ENCODE results near the gene PDE6H. TPM values are rescaled to one million over a fixed set of nuclear protein-coding genes. Genes with fewer than 3 reads are reported as not detected.

Gene PDE6H
- total RNA-seq, 2 experiments from 2014 or later: 0.40 TPM; not detected in 1

DNA sequence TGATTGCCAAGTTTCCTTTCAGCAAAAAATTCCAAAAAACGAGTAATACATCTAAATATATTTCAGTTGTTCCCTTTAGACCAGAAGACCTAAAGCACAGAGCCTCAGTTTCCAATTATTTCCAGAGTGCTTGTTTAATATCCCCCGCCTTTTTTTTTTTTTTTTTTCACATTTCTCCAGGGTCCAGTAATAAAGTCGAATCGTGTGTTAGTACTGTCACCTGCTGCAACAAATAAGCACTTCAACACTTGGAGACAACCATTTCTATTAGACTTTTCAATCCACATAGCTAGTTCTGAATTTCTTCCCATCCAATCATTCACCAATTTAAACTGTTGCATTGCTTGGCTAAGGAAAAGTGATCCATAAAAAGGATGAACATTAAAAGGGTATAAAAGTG is 13.6 kb downstream of the PDE6H start:
- peaks cover 2% of the 10 kb centered on the region for H3K27me3 Mint-ChIP-seq (ENCODE audit: low read depth)
- no peak for DNase-seq
- ChIA-PET POLR2A (no interaction called here), CTCF (interaction anchor here (0.7 to 2.8 kb wide), 5 partner anchors 13 to 211 kb away, joined by 4 to 10 read pairs (median 4); partner anchors contain the start of gene PDE6H)
- no peak overlapping the region for H3K27ac Mint-ChIP-seq
- peaks cover 5% of the 10 kb centered on the region for H3K36me3 Mint-ChIP-seq (ENCODE audit: low read depth)
- ATAC-seq: no peak
- H3K4me1 Mint-ChIP-seq (ENCODE audit: low read depth): peaks cover 30% of the 10 kb centered on the region
- H3K4me3 Mint-ChIP-seq: no peak overlapping the region
- H3K9me3 Mint-ChIP-seq (ENCODE audit: insufficient read depth): peaks cover 6% of the 10 kb centered on the region

DNA sequence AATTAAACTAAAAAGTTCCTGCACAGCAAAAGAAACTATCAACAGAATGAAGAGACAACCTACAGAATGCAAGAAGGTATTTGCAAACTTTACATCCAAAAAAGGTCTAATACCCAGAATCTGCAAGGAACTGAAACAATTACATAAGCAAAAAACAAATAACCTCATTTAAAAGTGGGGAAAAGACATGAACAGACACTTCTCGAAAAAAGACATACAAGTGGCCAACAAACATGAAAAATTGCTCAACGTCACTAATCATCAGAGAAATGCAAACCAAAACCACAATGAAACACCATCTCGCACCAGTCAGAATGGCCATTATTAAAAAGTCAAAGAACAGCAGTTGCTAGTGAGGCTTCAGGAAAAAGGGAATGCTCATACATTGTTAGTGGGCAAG is 15.2 kb downstream of the PDE6H start:
- CTCF ChIA-PET: interaction anchor here (1.6 kb wide), 1 partner anchor 51 kb away, joined by 4 read pairs; no protein-coding TSS in a partner anchor

DNA sequence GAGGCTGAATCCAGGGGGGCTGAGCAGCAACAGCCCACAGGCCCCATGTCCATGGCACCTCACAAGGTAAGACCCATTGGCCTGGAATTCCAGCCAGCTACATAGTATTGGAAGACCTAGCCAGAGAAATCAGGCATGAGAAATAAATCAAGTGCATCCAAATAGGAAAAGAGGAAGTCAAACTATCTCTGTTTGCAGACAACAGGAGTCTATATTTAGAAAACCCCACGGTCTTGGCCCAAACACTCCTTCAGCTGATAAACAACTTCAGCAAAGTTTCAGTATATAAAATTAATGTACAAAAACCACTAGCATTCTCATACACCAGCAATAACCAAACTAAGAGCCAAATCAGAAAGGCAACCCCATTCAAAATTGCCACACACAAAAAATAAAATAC is 16.9 kb downstream of the PDE6H start:
- H3K27me3 Mint-ChIP-seq (ENCODE audit: low read depth): peaks cover 2% of the 10 kb centered on the region
- DNase-seq (no peak), ATAC-seq (no peak)
- ChIA-PET CTCF (interaction anchor here (1.6 kb wide), 1 partner anchor 144 kb away, joined by 5 read pairs; no protein-coding TSS in a partner anchor), POLR2A (interaction anchor here (1.1 kb wide), 1 partner anchor 34 kb away, joined by 3 read pairs; no protein-coding TSS in a partner anchor)
- H3K9me3 Mint-ChIP-seq (ENCODE audit: insufficient read depth): peaks cover 7% of the 10 kb centered on the region
- no peak overlapping the region for H3K4me3 Mint-ChIP-seq
- peaks cover 24% of the 10 kb centered on the region for H3K4me1 Mint-ChIP-seq (ENCODE audit: low read depth)
- no peak overlapping the region for H3K27ac Mint-ChIP-seq
- peaks cover 5% of the 10 kb centered on the region for H3K36me3 Mint-ChIP-seq (ENCODE audit: low read depth)

More for the DNA sequence above, 15.2 kb downstream of the PDE6H start:
- Mint-ChIP-seq H3K36me3 (ENCODE audit: low read depth) (peaks cover 5% of the 10 kb centered on the region), H3K4me3 (no peak overlapping the region), H3K27ac (no peak overlapping the region), H3K4me1 (ENCODE audit: low read depth) (peaks cover 20% of the 10 kb centered on the region), H3K9me3 (ENCODE audit: insufficient read depth) (peaks cover 7% of the 10 kb centered on the region), H3K27me3 (ENCODE audit: low read depth) (peaks cover 2% of the 10 kb centered on the region)
- ATAC-seq (no peak), DNase-seq (no peak)
- POLR2A ChIA-PET: no interaction called here

DNA sequence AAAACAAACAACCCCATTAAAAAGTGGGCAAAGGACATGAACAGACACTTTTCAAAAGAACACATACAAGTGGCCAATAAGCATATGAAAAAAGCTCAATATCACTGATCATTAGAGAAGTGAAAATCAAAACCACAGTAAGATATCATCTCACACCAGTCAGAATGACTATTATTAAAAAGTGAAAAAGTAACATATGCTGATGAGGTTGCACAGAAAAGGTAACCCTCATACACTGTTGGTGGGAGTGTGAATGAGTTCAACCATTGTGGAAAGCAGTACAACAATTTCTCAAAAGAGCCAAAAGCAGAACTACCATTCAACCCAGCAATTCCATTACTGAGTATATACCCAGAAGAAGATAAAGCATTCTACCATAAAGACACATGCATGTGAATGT is 18.2 kb downstream of the PDE6H start:
- ChIA-PET POLR2A (interaction anchor here (0.9 kb wide), 1 partner anchor 29 kb away, joined by 4 read pairs; the partner anchor contains the start of gene ARHGDIB), CTCF (interaction anchor here (0.8 to 1.4 kb wide), 3 partner anchors 11 to 267 kb away, joined by 3 to 5 read pairs (median 3); a partner anchor contains a TSS)
- no peak for DNase-seq
- Mint-ChIP-seq H3K27ac (no peak overlapping the region), H3K36me3 (ENCODE audit: low read depth) (peaks cover 5% of the 10 kb centered on the region), H3K9me3 (ENCODE audit: insufficient read depth) (peaks cover 7% of the 10 kb centered on the region), H3K27me3 (ENCODE audit: low read depth) (peaks cover 2% of the 10 kb centered on the region), H3K4me1 (ENCODE audit: low read depth) (peaks cover 32% of the 10 kb centered on the region), H3K4me3 (no peak overlapping the region)
- no peak for ATAC-seq

DNA sequence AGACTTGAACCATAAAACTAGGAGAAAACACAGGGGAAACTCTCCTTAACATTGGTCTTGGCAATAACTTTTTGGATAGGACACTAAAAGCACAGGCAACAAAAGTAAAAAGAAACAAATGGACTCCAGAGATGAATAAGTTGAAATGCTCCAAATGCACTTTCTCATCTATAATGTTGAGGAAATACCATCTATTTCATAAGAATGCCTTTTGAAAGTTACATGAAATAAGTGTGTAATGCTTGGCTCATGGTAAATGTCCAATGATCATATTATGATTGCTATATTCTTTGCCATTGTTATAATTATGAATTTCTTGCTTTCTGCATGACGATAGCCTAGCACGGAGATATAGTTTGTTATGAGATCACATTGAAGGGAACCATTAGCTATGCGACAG is 19.8 kb downstream of the PDE6H start:
- Mint-ChIP-seq H3K9me3 (ENCODE audit: insufficient read depth) (peaks cover 7% of the 10 kb centered on the region), H3K4me3 (no peak overlapping the region), H3K27me3 (ENCODE audit: low read depth) (peaks cover 5% of the 10 kb centered on the region), H3K27ac (no peak overlapping the region), H3K4me1 (ENCODE audit: low read depth) (peaks cover 32% of the 10 kb centered on the region), H3K36me3 (ENCODE audit: low read depth) (peaks cover 5% of the 10 kb centered on the region)
- ChIA-PET CTCF (interaction anchor here (1.0 to 6.4 kb wide), 4 partner anchors 30 to 269 kb away, joined by 4 to 89 read pairs (median 14); partner anchors contain the start of genes ARHGDIB and ERP27), POLR2A (interaction anchor here (1.7 kb wide), 1 partner anchor 31 kb away, joined by 4 read pairs; the partner anchor contains the start of gene ARHGDIB)
- DNase-seq: no peak
- ATAC-seq: no peak

DNA sequence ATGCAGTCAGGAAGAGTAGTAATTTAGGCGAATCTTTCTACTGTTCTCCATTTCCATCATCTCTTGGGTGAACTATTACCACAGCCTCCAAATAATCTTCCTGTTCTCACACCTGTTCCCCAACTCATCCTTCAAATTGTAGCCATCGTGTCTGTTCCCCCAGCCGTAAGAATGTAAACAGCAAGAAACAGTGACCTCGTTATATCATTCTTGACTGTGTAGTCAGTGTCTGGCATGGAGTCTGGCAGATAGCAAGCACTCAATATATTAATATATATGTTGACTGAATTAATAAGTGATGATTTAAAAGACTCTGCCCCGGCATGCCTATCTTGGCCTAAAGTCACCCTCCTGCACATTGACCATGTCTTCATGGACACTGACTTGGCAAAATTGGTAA is 20.3 kb downstream of the PDE6H start:
- ATAC-seq (no peak), DNase-seq (no peak)
- Mint-ChIP-seq H3K9me3 (ENCODE audit: insufficient read depth) (peaks cover 7% of the 10 kb centered on the region), H3K27me3 (ENCODE audit: low read depth) (peaks cover 7% of the 10 kb centered on the region), H3K36me3 (ENCODE audit: low read depth) (peaks cover 5% of the 10 kb centered on the region), H3K4me3 (no peak overlapping the region), H3K4me1 (ENCODE audit: low read depth) (peaks cover 32% of the 10 kb centered on the region), H3K27ac (no peak overlapping the region)
- ChIA-PET CTCF (interaction anchor here (1.0 to 6.4 kb wide), 4 partner anchors 31 to 269 kb away, joined by 4 to 89 read pairs (median 14); partner anchors contain the start of genes ARHGDIB and ERP27), POLR2A (interaction anchor here (1.7 kb wide), 1 partner anchor 31 kb away, joined by 4 read pairs; the partner anchor contains the start of gene ARHGDIB)

DNA sequence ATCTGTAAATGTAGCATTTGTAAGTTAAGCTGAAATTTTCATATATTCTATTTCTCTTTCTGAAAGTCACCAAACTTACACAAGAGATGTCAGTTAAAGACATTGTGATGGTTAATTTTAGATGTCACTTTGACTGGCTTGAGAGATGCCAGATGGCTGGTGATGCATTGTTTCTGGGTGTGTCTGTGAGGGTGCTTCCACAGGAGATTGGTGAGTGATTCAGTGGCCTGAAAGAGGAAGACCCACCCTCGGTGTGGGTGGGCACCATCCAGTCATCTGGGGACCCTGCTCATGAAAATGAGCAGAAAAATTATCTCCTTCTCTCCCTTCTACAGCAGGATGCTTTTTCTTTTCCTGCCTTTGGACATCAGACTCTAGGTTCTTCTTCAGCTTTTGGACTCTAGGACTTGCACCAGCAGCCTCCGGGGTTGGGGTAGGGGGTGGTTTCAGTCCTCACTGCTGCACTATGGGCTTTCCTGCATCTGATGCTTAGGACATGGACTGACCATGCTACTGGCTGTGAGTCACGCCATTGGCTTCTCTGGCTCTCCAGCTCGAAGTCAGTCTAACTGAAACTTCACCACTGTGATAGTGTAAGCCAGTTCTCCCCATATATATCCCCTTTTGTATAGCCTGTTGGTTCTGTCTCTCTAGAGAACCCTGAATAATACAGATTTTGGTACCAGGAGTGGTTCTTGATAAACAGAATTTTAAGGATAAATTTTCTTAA is 20.9 kb downstream of the PDE6H start:
- Mint-ChIP-seq H3K4me3 (no peak overlapping the region), H3K27ac (peak overlapping the region; percentile 9), H3K9me3 (ENCODE audit: insufficient read depth) (peaks cover 7% of the 10 kb centered on the region), H3K36me3 (ENCODE audit: low read depth) (peaks cover 5% of the 10 kb centered on the region), H3K27me3 (ENCODE audit: low read depth) (peaks cover 10% of the 10 kb centered on the region), H3K4me1 (ENCODE audit: low read depth) (peaks cover 32% of the 10 kb centered on the region)
- ATAC-seq (peak; percentile 38), DNase-seq (no peak)
- CTCF ChIA-PET: interaction anchor here (1.0 to 6.4 kb wide), 10 partner anchors 14 to 270 kb away, joined by 3 to 89 read pairs (median 11); partner anchors contain the start of genes ARHGDIB and ERP27
- POLR2A ChIA-PET: interaction anchor here (0.8 to 1.7 kb wide), 2 partner anchors 32 to 223 kb away, joined by 3 to 4 read pairs; partner anchors contain the start of gene ARHGDIB

DNA sequence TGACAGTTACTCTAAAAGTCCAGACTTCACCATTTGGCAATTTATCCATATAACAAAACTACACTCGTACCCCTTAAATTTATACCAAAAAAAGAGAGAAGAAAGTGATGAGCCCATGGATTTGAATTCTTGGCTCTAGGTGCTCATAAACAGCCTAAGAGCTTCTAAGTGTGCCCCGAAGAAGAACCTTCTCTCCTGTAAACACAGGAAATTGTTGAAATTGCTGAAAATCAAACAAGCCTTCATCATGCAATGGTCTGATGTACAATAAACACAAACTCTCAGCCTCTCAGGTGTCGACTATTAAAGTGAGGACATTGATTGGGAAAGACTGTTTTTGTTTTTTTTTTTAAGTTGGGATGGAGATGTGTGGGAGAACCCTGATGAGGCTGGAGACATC is 21.8 kb downstream of the PDE6H start:
- H3K4me1 Mint-ChIP-seq (ENCODE audit: low read depth): peaks cover 30% of the 10 kb centered on the region
- POLR2A ChIA-PET: interaction anchor here (1.2 to 1.9 kb wide), 3 partner anchors 32 to 224 kb away, joined by 4 to 15 read pairs (median 11); partner anchors contain the start of gene ARHGDIB
- H3K27me3 Mint-ChIP-seq (ENCODE audit: low read depth): peaks cover 13% of the 10 kb centered on the region
- ATAC-seq (no peak), DNase-seq (no peak)
- no peak overlapping the region for H3K4me3 Mint-ChIP-seq
- peaks cover 5% of the 10 kb centered on the region for H3K36me3 Mint-ChIP-seq (ENCODE audit: low read depth)
- peak overlapping the region; percentile 27 for H3K27ac Mint-ChIP-seq
- H3K9me3 Mint-ChIP-seq (ENCODE audit: insufficient read depth): peaks cover 7% of the 10 kb centered on the region
- CTCF ChIA-PET: interaction anchor here (0.9 to 6.4 kb wide), 27 partner anchors 13 to 271 kb away, joined by 3 to 89 read pairs (median 6); partner anchors contain the start of genes ARHGDIB, C12orf60, ERP27 and RERG

DNA sequence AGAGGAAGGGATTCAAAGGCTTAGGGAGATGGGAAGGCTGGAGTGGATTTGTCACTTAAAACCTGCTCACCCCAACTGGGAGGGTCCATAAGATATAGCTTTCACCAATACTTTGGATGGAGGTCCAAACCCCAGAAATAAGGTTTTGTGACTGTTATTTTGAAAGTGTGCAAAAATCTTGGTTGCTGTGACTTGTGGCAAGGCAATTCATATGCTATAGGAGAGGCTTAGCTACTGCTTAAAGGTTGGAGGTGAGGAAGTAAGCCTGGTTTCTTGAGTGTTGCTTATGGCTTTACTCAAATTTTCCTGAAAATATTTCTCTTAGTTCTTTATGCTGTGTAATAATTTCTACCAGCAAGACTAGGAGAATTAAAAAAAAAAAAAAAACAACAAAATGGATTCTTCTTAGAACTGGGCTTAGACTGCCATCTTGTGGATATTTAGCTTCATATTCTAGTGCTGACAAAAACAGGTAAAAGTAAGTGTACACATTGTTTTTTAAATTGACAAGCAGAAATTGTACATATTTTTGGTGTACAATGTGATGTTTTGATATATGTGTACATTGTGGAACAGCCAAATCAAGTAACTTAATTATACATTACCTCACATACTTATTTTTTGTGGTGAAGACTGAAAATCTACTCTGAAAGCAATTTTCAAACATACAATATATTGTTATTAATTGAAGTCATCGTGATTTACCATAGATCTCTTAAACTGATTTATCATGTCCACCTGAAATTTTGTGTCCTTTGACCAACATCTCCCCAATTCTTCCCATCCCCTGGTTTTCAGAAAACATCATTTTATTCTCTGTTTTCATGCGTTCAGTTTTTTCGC is 23.0 kb downstream of the PDE6H start:
- peaks cover 7% of the 10 kb centered on the region for H3K9me3 Mint-ChIP-seq (ENCODE audit: insufficient read depth)
- H3K27me3 Mint-ChIP-seq (ENCODE audit: low read depth): peaks cover 19% of the 10 kb centered on the region
- H3K27ac Mint-ChIP-seq: peak overlapping the region; percentile 37
- H3K36me3 Mint-ChIP-seq (ENCODE audit: low read depth): peaks cover 5% of the 10 kb centered on the region
- no peak overlapping the region for H3K4me3 Mint-ChIP-seq
- ATAC-seq (peak; percentile 63), DNase-seq (no peak)
- CTCF ChIA-PET: interaction anchor here (0.7 to 6.4 kb wide), 39 partner anchors 11 to 367 kb away, joined by 3 to 89 read pairs (median 6); partner anchors contain the start of genes ARHGDIB, ART4, C12orf60 and ERP27
- POLR2A ChIA-PET: interaction anchor here (1.2 to 1.9 kb wide), 4 partner anchors 34 to 225 kb away, joined by 3 to 15 read pairs (median 8); partner anchors contain the start of gene ARHGDIB
- H3K4me1 Mint-ChIP-seq (ENCODE audit: low read depth): peaks cover 30% of the 10 kb centered on the region

DNA sequence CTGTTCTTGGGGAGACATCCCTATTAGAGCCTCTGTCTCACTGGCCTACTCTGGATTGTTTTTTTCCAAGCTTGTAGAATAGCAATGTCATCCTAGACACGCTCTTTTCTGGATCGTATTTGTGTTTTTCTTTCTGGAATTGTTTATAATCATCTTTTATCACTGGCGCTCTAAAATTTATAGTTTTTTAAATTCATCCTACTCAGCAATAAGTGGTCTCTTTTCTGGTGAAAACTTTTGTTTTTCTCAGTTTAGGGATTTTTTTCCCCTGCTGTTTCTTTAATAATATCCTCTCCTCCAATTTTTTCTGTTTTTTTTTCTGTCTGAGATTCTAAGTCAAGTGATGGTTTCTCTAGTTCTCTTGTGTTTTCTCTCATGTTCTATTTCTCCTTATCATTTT is 25.2 kb downstream of the PDE6H start:
- ATAC-seq (no peak), DNase-seq (no peak)
- ChIA-PET CTCF (interaction anchor here (6.4 kb wide), 1 partner anchor 151 kb away, joined by 89 read pairs; no protein-coding TSS in a partner anchor), POLR2A (no interaction called here)
- H3K27ac Mint-ChIP-seq: no peak overlapping the region
- no peaks in the 10 kb centered on the region for H3K9me3 Mint-ChIP-seq (ENCODE audit: insufficient read depth)
- H3K36me3 Mint-ChIP-seq (ENCODE audit: low read depth): no peaks in the 10 kb centered on the region
- no peak overlapping the region for H3K4me3 Mint-ChIP-seq
- H3K4me1 Mint-ChIP-seq (ENCODE audit: low read depth): peaks cover 27% of the 10 kb centered on the region
- H3K27me3 Mint-ChIP-seq (ENCODE audit: low read depth): peaks cover 26% of the 10 kb centered on the region

Data from activated CD8-positive, alpha-beta T cell treated with anti-CD3 and anti-CD28 coated beads, Interleukin-2, amount 10 ng/mL, durations not matched to agents 7 days and 5 days (primary cell).